Gastrocnemius medialis (tissue), 4 donors: ENCODE measurements around the gene AKAP6. TPM values are rescaled to one million over a fixed set of nuclear protein-coding genes. Genes with fewer than 3 reads are reported as not detected.
"Not testable (repeated sequence)": the region's sequence is repeated elsewhere in the genome, so short reads cannot be mapped to it uniquely, and the experiment has no call there.

Source experiments
- ATAC-seq, 2 donors: fragments of 150-250 bp; one replicate each; pipeline ENCODE4 v1.9.1; 2016
- DNase-seq, 2 donors: peaks; one replicate each; pipeline ENCODE4 v3.0.0-alpha.2; 2019
- H3K27ac ChIP-seq, 4 donors: fragments of 200-600 bp; sonication (generic); 1 replicate in 1 of 4; 2 replicates in 3 of 4; pipeline ENCODE4 v1.5.1; 2016 to 2018; ENCODE audit warnings: mild to moderate bottlenecking in 2 of 4, moderate library complexity in 1 of 4
- H3K27me3 ChIP-seq, 3 donors: fragments of 200-600 bp; sonication (generic) in 2 of 3; 1 replicate in 1 of 3; 2 replicates in 2 of 3; pipeline versions ENCODE4 v1.5.1 to v1.6.0; 2016 to 2019; ENCODE audit warnings: mild to moderate bottlenecking in 1 of 3, moderate library complexity in 1 of 3
- H3K36me3 ChIP-seq, 2 donors: fragments of 200-600 bp; sonication (generic) in 1 of 2; one replicate each; pipeline ENCODE4 v1.5.1; 2017 to 2018
- H3K4me1 ChIP-seq, 2 donors: fragments of 200-600 bp; sonication (generic) in 1 of 2; one replicate each; pipeline ENCODE4 v1.5.1; 2016 to 2017; ENCODE audit warnings: mild to moderate bottlenecking in 2 of 2
- H3K4me3 ChIP-seq, 4 donors: fragments of 200-600 bp; sonication (generic) in 3 of 4; 1 replicate in 1 of 4; 2 replicates in 3 of 4; pipeline ENCODE4 v1.5.1; 2016 to 2019; ENCODE audit warnings: mild to moderate bottlenecking in 2 of 4
- H3K9me3 ChIP-seq, 3 donors: fragments of 200-600 bp; sonication (generic) in 2 of 3; 1 replicate in 1 of 3; 2 replicates in 2 of 3; pipeline ENCODE4 v1.5.1; 2016 to 2019
- CTCF ChIP-seq, 5 experiments: fragments of 450-650 bp in 3 of 5; fragments of 200-600 bp in 2 of 5; sonication (generic) in 2 of 5; IDR thresholded peaks in 4 of 5; conservative IDR thresholded peaks in 1 of 5; 1 replicate in 4 of 5; 2 replicates in 1 of 5; pipeline ENCODE4 v1.5.1; 2016 to 2019; ENCODE audit warnings: antibody characterized with exemption in 5 of 5, mild to moderate bottlenecking in 3 of 5, moderate library complexity in 3 of 5
- POLR2A ChIP-seq, 2 donors: fragments of 450-650 bp; IDR thresholded peaks; one replicate each; pipeline ENCODE4 v1.6.1; 2017; ENCODE audit warnings: antibody characterized with exemption in 2 of 2, mild to moderate bottlenecking in 2 of 2, moderate library complexity in 2 of 2
- in situ Hi-C, 4 donors: fragments of 200-750 bp; cut with MboI; loops; one replicate each; pipeline versions ENCODE4 v1.15.0 to v1.8.0; 2017; ENCODE audit warnings: low sequenced_read_pairs in 4 of 4
- intact Hi-C: fragments of 100-400 bp; cut with DNase I; formaldehyde crosslinking; loops from one replicate; pipeline ENCODE4 v1.15.1; 2023; ENCODE audit warnings: low total_unique reads
- total RNA-seq, 4 donors: library from RNA; depleted of rRNA; stranded (reverse); fragments of >200 nt; gene quantifications; one replicate each; pipeline versions ENCODE4 v1.1.0 to v1.2.3, GENCODE V29; 2016

Gene AKAP6
- total RNA-seq, 4 donors from 2014 or later: 23.2 to 59.2 (median 32.1) TPM

- no peaks in the 10 kb centered on the region for H3K36me3 ChIP-seq
- DNase-seq (no peak), ATAC-seq (peak; percentile 34 to 41)
- peak overlapping the region in 3 of 4 donors; percentile 22 to 37 (median 30) for H3K27ac ChIP-seq
- H3K4me3 ChIP-seq: no peak overlapping the region
- in situ Hi-C loops (loop anchor here in 3 of 4 donors (10.0 to 25.0 kb wide), 4 partner anchors 312 to 1221 kb away; partner anchors contain the start of gene ARHGAP5 (in 1 of the 3)), intact Hi-C loops (loop anchor here (10.0 kb wide), 2 partner anchors 251 to 1751 kb away; no protein-coding TSS in a partner anchor)
- H3K27me3 ChIP-seq: no peaks in the 10 kb centered on the region
- peaks cover 3 to 36% of the 10 kb centered on the region in 2 donors for H3K4me1 ChIP-seq
- no peaks in the 10 kb centered on the region for H3K9me3 ChIP-seq
- TF ChIP-seq CTCF (IDR thresholded peaks at IDR 0.05 in 4 of 5, conservative IDR thresholded peaks at IDR 0.05 in 1 of 5): no peak
- no peak for TF ChIP-seq POLR2A (IDR thresholded peaks at IDR 0.05)
These were observed 245.2 kb downstream of the AKAP6 start for GRCh38 chr14:32574269-32574668.

DNA sequence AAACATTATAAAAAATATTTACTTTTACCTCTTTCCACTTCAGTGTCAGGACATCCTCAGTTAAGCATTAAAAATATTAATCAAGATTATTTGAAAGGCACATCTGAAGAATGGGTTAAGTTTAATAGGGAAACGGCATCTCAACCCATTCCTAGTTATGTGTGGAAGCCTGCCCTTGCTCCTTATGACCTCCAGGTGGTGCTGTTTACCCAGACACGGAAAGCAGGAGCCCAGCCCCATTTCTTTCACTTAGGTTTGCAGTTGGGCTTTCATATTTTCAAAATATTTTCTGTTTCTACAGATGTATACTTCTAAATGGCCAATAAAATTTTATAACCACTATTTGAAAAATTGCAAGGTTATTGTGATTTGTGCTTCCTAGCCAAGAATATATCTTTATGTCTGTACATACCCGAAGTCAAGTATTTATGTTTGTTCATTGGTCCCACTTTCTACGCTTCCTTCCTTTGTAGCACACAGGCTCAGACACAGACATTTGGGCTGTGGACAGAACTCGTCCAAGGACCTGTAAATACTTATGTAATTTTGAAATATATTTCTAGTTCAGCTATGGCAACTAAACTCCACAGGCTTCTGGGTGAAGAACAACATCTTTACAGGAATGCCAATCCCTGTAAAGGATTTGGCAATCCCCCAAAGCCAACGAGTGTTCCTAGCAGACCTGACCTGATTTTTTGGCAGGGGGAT lies 247.1 kb downstream of the AKAP6 start:
- Histone ChIP-seq H3K4me3 (no peak overlapping the region), H3K27ac (no peak overlapping the region)

GRCh38 chr14:32576977-32577376 lies 247.9 kb downstream of the AKAP6 start:
- no peak for DNase-seq
- in situ Hi-C loops: loop anchor here (5.0 to 25.0 kb wide), 5 partner anchors 435 to 1735 kb away; no protein-coding TSS in a partner anchor
- ATAC-seq: no peak
- no peaks in the 10 kb centered on the region for H3K36me3 ChIP-seq
- intact Hi-C loops: loop anchor here (1.0 to 10.0 kb wide), 5 partner anchors 130 to 1748 kb away; partner anchors contain the start of gene NPAS3
- no peak overlapping the region for H3K4me3 ChIP-seq
- no peak overlapping the region for H3K27ac ChIP-seq
- no peaks in the 10 kb centered on the region for H3K9me3 ChIP-seq
- H3K27me3 ChIP-seq: no peaks in the 10 kb centered on the region
- no peak for TF ChIP-seq POLR2A (IDR thresholded peaks at IDR 0.05)
- no peak for TF ChIP-seq CTCF (IDR thresholded peaks at IDR 0.05 in 4 of 5, conservative IDR thresholded peaks at IDR 0.05 in 1 of 5)
- peaks cover 3 to 31% of the 10 kb centered on the region in 2 donors for H3K4me1 ChIP-seq

More for the DNA sequence above, 247.1 kb downstream of the AKAP6 start:
- in situ Hi-C loops: loop anchor here (5.0 to 25.0 kb wide), 5 partner anchors 436 to 1736 kb away; no protein-coding TSS in a partner anchor
- no peaks in the 10 kb centered on the region for H3K9me3 ChIP-seq
- H3K36me3 ChIP-seq: no peaks in the 10 kb centered on the region
- TF ChIP-seq CTCF (IDR thresholded peaks at IDR 0.05 in 4 of 5, conservative IDR thresholded peaks at IDR 0.05 in 1 of 5) (peak; percentile 83 to 96 (median 88)), POLR2A (IDR thresholded peaks at IDR 0.05) (no peak)
- DNase-seq (peak; percentile 10 to 35), ATAC-seq (peak; percentile 76 to 89)
- no peaks in the 10 kb centered on the region for H3K27me3 ChIP-seq
- H3K4me1 ChIP-seq: peaks cover 3 to 36% of the 10 kb centered on the region in 2 donors
- intact Hi-C loops: loop anchor here (1.0 to 10.0 kb wide), 5 partner anchors 131 to 1749 kb away; partner anchors contain the start of gene NPAS3

GRCh38 chr14:32578181-32578580 lies 249.1 kb downstream of the AKAP6 start:
- Histone ChIP-seq H3K4me3 (no peak overlapping the region), H3K9me3 (no peaks in the 10 kb centered on the region), H3K36me3 (no peaks in the 10 kb centered on the region), H3K4me1 (peaks cover 3 to 20% of the 10 kb centered on the region in 2 donors), H3K27ac (no peak overlapping the region), H3K27me3 (no peaks in the 10 kb centered on the region)
- TF ChIP-seq POLR2A (IDR thresholded peaks at IDR 0.05) (no peak), CTCF (IDR thresholded peaks at IDR 0.05 in 4 of 5, conservative IDR thresholded peaks at IDR 0.05 in 1 of 5) (no peak)
- ATAC-seq (no peak), DNase-seq (no peak)
- intact Hi-C loops: loop anchor here (5.0 to 10.0 kb wide), 4 partner anchors 129 to 1747 kb away; partner anchors contain the start of gene NPAS3
- in situ Hi-C loops: loop anchor here (5.0 to 25.0 kb wide), 5 partner anchors 434 to 1734 kb away; no protein-coding TSS in a partner anchor

GRCh38 chr14:32583427-32583826 lies 254.3 kb downstream of the AKAP6 start:
- in situ Hi-C loops: loop anchor here in 2 of 4 donors (25.0 kb wide), 3 partner anchors 429 to 1729 kb away; no protein-coding TSS in a partner anchor
- intact Hi-C loops, ATAC-seq: not testable (repeated sequence)

More at GRCh38 chr14:32583427-32583826, 254.3 kb downstream of the AKAP6 start:
- not testable (repeated sequence) for H3K9me3 ChIP-seq, H3K4me1 ChIP-seq, H3K36me3 ChIP-seq, H3K27me3 ChIP-seq, H3K4me3 ChIP-seq, H3K27ac ChIP-seq, DNase-seq
